Measurements from ENCODE around the gene CCDC192.

CCDC192 gene

DNA sequence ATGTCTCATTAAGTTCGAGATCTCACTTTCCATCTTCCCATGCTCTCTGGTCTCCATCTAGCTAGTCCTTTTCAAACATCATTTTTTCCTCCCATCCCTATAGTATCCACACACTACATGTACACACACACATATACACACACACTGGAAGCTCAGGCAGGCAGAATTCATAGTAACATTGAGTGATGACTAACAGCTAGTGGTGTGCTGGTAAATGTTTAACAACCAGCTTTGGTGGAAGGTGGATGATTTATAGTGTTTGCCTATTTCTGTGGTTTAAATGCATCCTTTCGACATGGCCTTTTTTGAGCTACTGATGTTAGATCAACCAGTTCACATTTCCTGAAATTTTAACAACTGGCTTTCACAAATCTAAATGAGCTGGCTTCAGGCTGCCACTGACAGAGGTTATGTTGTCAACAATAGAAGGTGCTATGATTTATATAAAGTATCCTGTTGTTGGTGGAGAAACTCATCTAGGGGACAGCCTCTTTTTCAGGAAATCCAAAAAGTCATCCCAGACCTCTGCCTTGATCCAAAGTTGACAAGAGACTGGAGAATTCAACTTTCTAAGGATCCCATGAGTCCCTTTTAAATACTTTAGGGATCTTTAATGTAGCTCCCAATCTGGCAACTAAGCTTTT lies 117.8 kb downstream of the CCDC192 start:
- Histone ChIP-seq H3K4me3 (ENCODE audit: low read length) (no peak overlapping the region), H3K9ac (ENCODE audit: low read length) (no peak overlapping the region), H3K9me3 (ENCODE audit: control insufficient read depth, low read depth, low read length) (no peaks in the 10 kb centered on the region), H3K4me1 (ENCODE audit: control insufficient read depth, low read depth, low read length) (no peaks in the 10 kb centered on the region), H3K27me3 (ENCODE audit: control insufficient read depth, insufficient read depth, low read length) (no peaks in the 10 kb centered on the region), H3K27ac (ENCODE audit: low read length) (no peak overlapping the region), H3K36me3 (ENCODE audit: control insufficient read depth, low read depth, low read length) (no peaks in the 10 kb centered on the region)

DNA sequence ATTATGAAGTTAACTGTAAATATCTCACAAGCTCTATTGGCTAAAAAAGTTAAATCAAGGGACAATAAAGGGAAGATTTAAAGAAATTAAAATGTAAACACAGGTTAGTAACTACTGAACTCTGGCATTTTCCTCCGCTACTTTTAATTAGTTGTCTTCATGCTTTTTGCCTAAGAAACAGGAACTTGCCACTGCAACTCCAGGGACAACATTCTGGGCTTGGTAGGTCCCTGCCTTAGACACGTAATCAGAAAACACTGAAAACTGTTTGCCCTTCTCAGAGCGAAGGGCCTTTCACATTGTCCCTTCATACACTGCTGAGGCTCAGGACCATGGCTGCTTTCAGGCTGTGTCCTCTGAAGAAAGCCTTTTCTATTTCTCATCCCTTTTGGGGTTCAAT lies 118.7 kb downstream of the CCDC192 start:
- no peak overlapping the region for H3K9ac ChIP-seq (ENCODE audit: low read length)
- H3K27me3 ChIP-seq (ENCODE audit: control insufficient read depth, insufficient read depth, low read length): no peaks in the 10 kb centered on the region
- no peak overlapping the region for H3K4me3 ChIP-seq (ENCODE audit: low read length)
- H3K27ac ChIP-seq (ENCODE audit: low read length): no peak overlapping the region
- no peaks in the 10 kb centered on the region for H3K9me3 ChIP-seq (ENCODE audit: control insufficient read depth, low read depth, low read length)
- no peaks in the 10 kb centered on the region for H3K4me1 ChIP-seq (ENCODE audit: control insufficient read depth, low read depth, low read length)
- no peaks in the 10 kb centered on the region for H3K36me3 ChIP-seq (ENCODE audit: control insufficient read depth, low read depth, low read length)

- Histone ChIP-seq H3K9me3 (ENCODE audit: control insufficient read depth, low read depth, low read length) (no peaks in the 10 kb centered on the region), H3K4me1 (ENCODE audit: control insufficient read depth, low read depth, low read length) (no peaks in the 10 kb centered on the region), H3K4me3 (ENCODE audit: low read length) (no peak overlapping the region), H3K27me3 (ENCODE audit: control insufficient read depth, insufficient read depth, low read length) (no peaks in the 10 kb centered on the region), H3K27ac (ENCODE audit: low read length) (no peak overlapping the region), H3K9ac (ENCODE audit: low read length) (no peak overlapping the region), H3K36me3 (ENCODE audit: control insufficient read depth, low read depth, low read length) (no peaks in the 10 kb centered on the region)
Observed at GRCh38 chr5:127824126-127824525, 120.9 kb downstream of the CCDC192 start.

GRCh38 chr5:127826011-127826410 lies 122.8 kb downstream of the CCDC192 start:
- Histone ChIP-seq H3K4me3 (ENCODE audit: low read length) (no peak overlapping the region), H3K4me1 (ENCODE audit: control insufficient read depth, low read depth, low read length) (no peaks in the 10 kb centered on the region), H3K9ac (ENCODE audit: low read length) (no peak overlapping the region)

GRCh38 chr5:127827451-127827850 lies 124.3 kb downstream of the CCDC192 start:
- H3K4me3 ChIP-seq (ENCODE audit: low read length): no peak overlapping the region
- H3K27ac ChIP-seq (ENCODE audit: low read length): no peak overlapping the region
- H3K36me3 ChIP-seq (ENCODE audit: control insufficient read depth, low read depth, low read length): no peaks in the 10 kb centered on the region
- H3K9ac ChIP-seq (ENCODE audit: low read length): no peak overlapping the region
- no peaks in the 10 kb centered on the region for H3K27me3 ChIP-seq (ENCODE audit: control insufficient read depth, insufficient read depth, low read length)
- H3K4me1 ChIP-seq (ENCODE audit: control insufficient read depth, low read depth, low read length): no peaks in the 10 kb centered on the region
- no peaks in the 10 kb centered on the region for H3K9me3 ChIP-seq (ENCODE audit: control insufficient read depth, low read depth, low read length)

More at GRCh38 chr5:127826011-127826410, 122.8 kb downstream of the CCDC192 start:
- H3K36me3 ChIP-seq (ENCODE audit: control insufficient read depth, low read depth, low read length): no peaks in the 10 kb centered on the region
- no peaks in the 10 kb centered on the region for H3K9me3 ChIP-seq (ENCODE audit: control insufficient read depth, low read depth, low read length)
- H3K27me3 ChIP-seq (ENCODE audit: control insufficient read depth, insufficient read depth, low read length): no peaks in the 10 kb centered on the region
- no peak overlapping the region for H3K27ac ChIP-seq (ENCODE audit: low read length)

- H3K9me3 ChIP-seq (ENCODE audit: control insufficient read depth, low read depth, low read length): no peaks in the 10 kb centered on the region
- no peak overlapping the region for H3K4me3 ChIP-seq (ENCODE audit: low read length)
- H3K27ac ChIP-seq (ENCODE audit: low read length): no peak overlapping the region
- no peaks in the 10 kb centered on the region for H3K36me3 ChIP-seq (ENCODE audit: control insufficient read depth, low read depth, low read length)
- no peak overlapping the region for H3K9ac ChIP-seq (ENCODE audit: low read length)
- H3K27me3 ChIP-seq (ENCODE audit: control insufficient read depth, insufficient read depth, low read length): no peaks in the 10 kb centered on the region
- H3K4me1 ChIP-seq (ENCODE audit: control insufficient read depth, low read depth, low read length): no peaks in the 10 kb centered on the region
Observed at GRCh38 chr5:127830157-127830556, 127.0 kb downstream of the CCDC192 start.

GRCh38 chr5:127830829-127831598 lies 127.8 kb downstream of the CCDC192 start:
- Histone ChIP-seq H3K4me3 (ENCODE audit: low read length) (no peak overlapping the region), H3K27me3 (ENCODE audit: control insufficient read depth, insufficient read depth, low read length) (no peaks in the 10 kb centered on the region), H3K9ac (ENCODE audit: low read length) (no peak overlapping the region), H3K4me1 (ENCODE audit: control insufficient read depth, low read depth, low read length) (no peaks in the 10 kb centered on the region), H3K36me3 (ENCODE audit: control insufficient read depth, low read depth, low read length) (no peaks in the 10 kb centered on the region), H3K27ac (ENCODE audit: low read length) (no peak overlapping the region), H3K9me3 (ENCODE audit: control insufficient read depth, low read depth, low read length) (no peaks in the 10 kb centered on the region)

- no peaks in the 10 kb centered on the region for H3K27me3 ChIP-seq (ENCODE audit: control insufficient read depth, insufficient read depth, low read length)
- no peaks in the 10 kb centered on the region for H3K9me3 ChIP-seq (ENCODE audit: control insufficient read depth, low read depth, low read length)
- no peak overlapping the region for H3K4me3 ChIP-seq (ENCODE audit: low read length)
- H3K9ac ChIP-seq (ENCODE audit: low read length): no peak overlapping the region
- no peaks in the 10 kb centered on the region for H3K4me1 ChIP-seq (ENCODE audit: control insufficient read depth, low read depth, low read length)
- H3K36me3 ChIP-seq (ENCODE audit: control insufficient read depth, low read depth, low read length): no peaks in the 10 kb centered on the region
- no peak overlapping the region for H3K27ac ChIP-seq (ENCODE audit: low read length)
Observed at GRCh38 chr5:127832067-127832466, 128.9 kb downstream of the CCDC192 start.

- H3K4me1 ChIP-seq (ENCODE audit: control insufficient read depth, low read depth, low read length): no peaks in the 10 kb centered on the region
- H3K4me3 ChIP-seq (ENCODE audit: low read length): no peak overlapping the region
- H3K27me3 ChIP-seq (ENCODE audit: control insufficient read depth, insufficient read depth, low read length): no peaks in the 10 kb centered on the region
- no peak overlapping the region for H3K9ac ChIP-seq (ENCODE audit: low read length)
- no peaks in the 10 kb centered on the region for H3K9me3 ChIP-seq (ENCODE audit: control insufficient read depth, low read depth, low read length)
- no peaks in the 10 kb centered on the region for H3K36me3 ChIP-seq (ENCODE audit: control insufficient read depth, low read depth, low read length)
- H3K27ac ChIP-seq (ENCODE audit: low read length): no peak overlapping the region
Observed at GRCh38 chr5:127834094-127834531, 130.9 kb downstream of the CCDC192 start.

- H3K36me3 ChIP-seq (ENCODE audit: control insufficient read depth, low read depth, low read length): no peaks in the 10 kb centered on the region
- H3K9me3 ChIP-seq (ENCODE audit: control insufficient read depth, low read depth, low read length): no peaks in the 10 kb centered on the region
- no peak overlapping the region for H3K4me3 ChIP-seq (ENCODE audit: low read length)
- H3K4me1 ChIP-seq (ENCODE audit: control insufficient read depth, low read depth, low read length): no peaks in the 10 kb centered on the region
- H3K27me3 ChIP-seq (ENCODE audit: control insufficient read depth, insufficient read depth, low read length): no peaks in the 10 kb centered on the region
- H3K9ac ChIP-seq (ENCODE audit: low read length): no peak overlapping the region
- no peak overlapping the region for H3K27ac ChIP-seq (ENCODE audit: low read length)
Observed at GRCh38 chr5:127834554-127834953, 131.4 kb downstream of the CCDC192 start.

DNA sequence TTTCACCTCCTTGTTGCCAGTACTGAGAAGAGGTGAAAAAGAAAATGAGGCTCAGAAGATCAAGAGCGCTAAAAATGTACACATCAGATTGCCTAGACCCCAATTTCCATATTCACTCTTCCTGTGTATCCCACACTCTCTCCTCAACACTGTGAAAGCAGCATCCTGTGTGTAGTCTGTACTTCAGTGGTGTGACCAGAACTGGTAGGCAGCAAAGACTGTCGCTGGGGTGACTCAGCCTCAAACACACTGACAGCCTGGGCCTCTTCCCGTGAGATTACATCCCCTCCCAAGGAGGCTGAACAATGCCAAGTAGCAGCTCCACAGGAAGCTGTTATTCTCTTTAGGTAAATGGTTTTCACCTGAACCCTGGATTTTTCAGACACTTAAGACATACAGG lies 135.5 kb downstream of the CCDC192 start:
- Histone ChIP-seq H3K9ac (ENCODE audit: low read length) (no peak overlapping the region), H3K36me3 (ENCODE audit: control insufficient read depth, low read depth, low read length) (no peaks in the 10 kb centered on the region), H3K27me3 (ENCODE audit: control insufficient read depth, insufficient read depth, low read length) (no peaks in the 10 kb centered on the region), H3K9me3 (ENCODE audit: control insufficient read depth, low read depth, low read length) (no peaks in the 10 kb centered on the region), H3K4me1 (ENCODE audit: control insufficient read depth, low read depth, low read length) (no peaks in the 10 kb centered on the region), H3K27ac (ENCODE audit: low read length) (no peak overlapping the region), H3K4me3 (ENCODE audit: low read length) (no peak overlapping the region)

DNA sequence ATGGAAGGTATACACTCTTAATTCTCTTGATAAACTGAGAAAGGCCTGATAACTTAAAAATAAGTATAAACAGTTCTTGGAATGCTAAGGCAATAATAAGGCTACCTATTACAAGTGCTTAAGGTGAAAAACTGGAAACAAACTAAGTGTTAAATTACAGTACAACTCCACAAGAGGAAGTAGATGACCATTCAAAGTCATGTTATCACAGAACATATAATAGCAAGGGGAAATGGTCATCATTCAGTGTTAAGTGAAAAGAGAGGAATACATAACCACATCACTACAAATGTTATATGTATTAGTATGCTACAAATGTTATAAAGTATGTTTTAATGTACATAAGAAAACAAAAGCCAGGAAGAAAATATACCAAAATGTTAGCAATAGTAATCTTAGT lies 135.9 kb downstream of the CCDC192 start:
- H3K4me3 ChIP-seq (ENCODE audit: low read length): no peak overlapping the region
- no peak overlapping the region for H3K27ac ChIP-seq (ENCODE audit: low read length)
- no peaks in the 10 kb centered on the region for H3K36me3 ChIP-seq (ENCODE audit: control insufficient read depth, low read depth, low read length)
- H3K9ac ChIP-seq (ENCODE audit: low read length): no peak overlapping the region
- H3K9me3 ChIP-seq (ENCODE audit: control insufficient read depth, low read depth, low read length): no peaks in the 10 kb centered on the region
- H3K27me3 ChIP-seq (ENCODE audit: control insufficient read depth, insufficient read depth, low read length): no peaks in the 10 kb centered on the region
- no peaks in the 10 kb centered on the region for H3K4me1 ChIP-seq (ENCODE audit: control insufficient read depth, low read depth, low read length)
